ENCODE results near the gene METTL14.

METTL14 gene

GRCh38 chr4:118756429-118756828, 71.2 kb downstream of the METTL14 start:
- no peak for TF ChIP-seq TCF4 (CRISPR knock-in tag; IDR thresholded peaks at IDR 0.05; ENCODE audit: borderline replicate concordance)
- no peak for TF ChIP-seq GLIS3 (CRISPR knock-in tag; IDR thresholded peaks at IDR 0.05)
- TF ChIP-seq TSHZ2 (CRISPR knock-in tag; IDR thresholded peaks at IDR 0.05): no peak
- TF ChIP-seq CSRNP3 (CRISPR knock-in tag; IDR thresholded peaks at IDR 0.05): no peak
- TF ChIP-seq TOX (CRISPR knock-in tag; IDR thresholded peaks at IDR 0.05; ENCODE audit: borderline replicate concordance): no peak
- TF ChIP-seq POU6F1 (CRISPR knock-in tag; IDR thresholded peaks at IDR 0.05; ENCODE audit: borderline replicate concordance, low read depth): no peak
- TF ChIP-seq CSDC2 (CRISPR knock-in tag; IDR thresholded peaks at IDR 0.05): no peak
- TF ChIP-seq ZNF565 (CRISPR knock-in tag; conservative IDR thresholded peaks at IDR 0.05; ENCODE audit: low read depth): no peak
- TF ChIP-seq ZNF70 (CRISPR knock-in tag; IDR thresholded peaks at IDR 0.05): no peak
- TF ChIP-seq ZNF8 (CRISPR knock-in tag; IDR thresholded peaks at IDR 0.05): no peak
- no peak for TF ChIP-seq ZC3H10 (CRISPR knock-in tag; IDR thresholded peaks at IDR 0.05)
- TF ChIP-seq SNAI2 (CRISPR knock-in tag; IDR thresholded peaks at IDR 0.05): no peak
- no peak for TF ChIP-seq ESRRG (CRISPR knock-in tag; IDR thresholded peaks at IDR 0.05)
- no peak for TF ChIP-seq RARB (CRISPR knock-in tag; IDR thresholded peaks at IDR 0.05)
- ATAC-seq: no peak

GRCh38 chr4:118756958-118757357, 71.8 kb downstream of the METTL14 start:
- TF ChIP-seq OSR1 (CRISPR knock-in tag; IDR thresholded peaks at IDR 0.05) (no peak), PPARA (CRISPR knock-in tag; IDR thresholded peaks at IDR 0.05; ENCODE audit: borderline replicate concordance) (no peak), GLIS3 (CRISPR knock-in tag; IDR thresholded peaks at IDR 0.05) (no peak), ZFP30 (CRISPR knock-in tag; IDR thresholded peaks at IDR 0.05) (no peak), TSHZ2 (CRISPR knock-in tag; IDR thresholded peaks at IDR 0.05) (no peak), BACH2 (CRISPR knock-in tag; IDR thresholded peaks at IDR 0.05; ENCODE audit: borderline replicate concordance) (no peak), ARNTL (CRISPR knock-in tag; IDR thresholded peaks at IDR 0.05; ENCODE audit: borderline replicate concordance, low read depth) (no peak), ESRRG (CRISPR knock-in tag; IDR thresholded peaks at IDR 0.05) (no peak), ZNF70 (CRISPR knock-in tag; IDR thresholded peaks at IDR 0.05) (no peak), PATZ1 (CRISPR knock-in tag; IDR thresholded peaks at IDR 0.05; ENCODE audit: borderline replicate concordance) (no peak), TCF4 (CRISPR knock-in tag; IDR thresholded peaks at IDR 0.05; ENCODE audit: borderline replicate concordance) (no peak), ZFP3 (CRISPR knock-in tag; IDR thresholded peaks at IDR 0.05) (no peak), SNAI2 (CRISPR knock-in tag; IDR thresholded peaks at IDR 0.05) (no peak), ISL1 (CRISPR knock-in tag; IDR thresholded peaks at IDR 0.05) (no peak)
- ATAC-seq: peak; percentile 68

Data from SK-N-SH treated with all-trans-retinoic acid at 6 μM for 48 hours (cell line).